HG03045 (cell line): ENCODE results near the gene NMNAT2.

Experiments used
- ATAC-seq: cut with Tn5 transposase; IDR thresholded peaks from one replicate; pipeline ENCODE4 v1.9.1; 2021; ENCODE audit warnings: mild to moderate bottlenecking, moderate library complexity; ENCODE audit not compliant: unreplicated experiment

Gene NMNAT2

GRCh38 chr1:183218971-183219615 lies 199.1 kb downstream of the NMNAT2 start:
- ATAC-seq, result no peak

GRCh38 chr1:183218027-183218618 lies 200.1 kb downstream of the NMNAT2 start:
- ATAC-seq, result no peak

DNA sequence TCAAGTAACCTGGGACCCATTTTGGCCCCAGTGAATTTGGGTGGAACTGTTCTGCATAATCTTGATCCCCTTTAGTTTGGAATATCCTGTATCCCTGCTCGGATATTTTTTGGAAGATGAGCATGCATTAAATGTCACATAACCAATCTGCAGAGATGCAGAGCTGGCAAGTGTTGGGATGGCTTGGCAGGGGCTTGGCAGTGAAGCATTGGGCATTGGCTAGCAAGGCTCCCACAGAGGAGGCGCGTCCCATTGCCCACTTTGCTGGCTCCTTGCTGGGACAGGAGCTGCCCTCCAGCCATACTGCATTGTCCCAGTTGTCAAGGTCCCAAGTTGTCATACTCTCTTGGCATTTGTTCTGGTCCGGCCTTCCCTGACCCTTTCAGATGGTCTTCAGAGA lies 202.2 kb downstream of the NMNAT2 start:
- no peak for ATAC-seq

DNA sequence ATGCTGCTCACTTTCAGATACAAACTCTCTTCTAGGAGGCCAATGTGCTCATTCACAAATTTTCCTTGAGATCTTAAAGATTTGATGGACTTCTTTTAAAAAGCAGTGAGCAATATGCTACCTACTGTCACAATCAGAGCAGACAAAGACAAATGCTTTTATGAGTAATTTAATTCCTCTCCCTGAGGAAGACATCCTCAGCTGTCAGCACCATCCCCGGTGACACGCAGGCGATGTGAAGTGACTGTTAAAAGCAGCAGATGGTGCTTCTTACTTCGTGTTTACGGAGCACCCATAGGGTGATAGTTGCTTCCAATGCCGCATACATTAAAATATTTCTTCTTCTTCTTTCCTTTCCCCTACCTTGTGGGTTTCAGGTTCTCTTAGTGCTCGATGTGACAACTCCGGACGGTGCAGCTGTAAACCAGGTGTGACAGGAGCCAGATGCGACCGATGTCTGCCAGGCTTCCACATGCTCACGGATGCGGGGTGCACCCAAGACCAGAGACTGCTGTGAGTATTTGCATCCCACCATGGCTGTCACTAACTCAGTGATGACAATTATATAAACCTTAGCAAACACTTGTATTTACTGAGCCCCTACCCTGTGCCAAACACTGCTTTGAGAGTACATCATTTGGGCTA lies 203.0 kb downstream of the NMNAT2 start:
- no peak for ATAC-seq

DNA sequence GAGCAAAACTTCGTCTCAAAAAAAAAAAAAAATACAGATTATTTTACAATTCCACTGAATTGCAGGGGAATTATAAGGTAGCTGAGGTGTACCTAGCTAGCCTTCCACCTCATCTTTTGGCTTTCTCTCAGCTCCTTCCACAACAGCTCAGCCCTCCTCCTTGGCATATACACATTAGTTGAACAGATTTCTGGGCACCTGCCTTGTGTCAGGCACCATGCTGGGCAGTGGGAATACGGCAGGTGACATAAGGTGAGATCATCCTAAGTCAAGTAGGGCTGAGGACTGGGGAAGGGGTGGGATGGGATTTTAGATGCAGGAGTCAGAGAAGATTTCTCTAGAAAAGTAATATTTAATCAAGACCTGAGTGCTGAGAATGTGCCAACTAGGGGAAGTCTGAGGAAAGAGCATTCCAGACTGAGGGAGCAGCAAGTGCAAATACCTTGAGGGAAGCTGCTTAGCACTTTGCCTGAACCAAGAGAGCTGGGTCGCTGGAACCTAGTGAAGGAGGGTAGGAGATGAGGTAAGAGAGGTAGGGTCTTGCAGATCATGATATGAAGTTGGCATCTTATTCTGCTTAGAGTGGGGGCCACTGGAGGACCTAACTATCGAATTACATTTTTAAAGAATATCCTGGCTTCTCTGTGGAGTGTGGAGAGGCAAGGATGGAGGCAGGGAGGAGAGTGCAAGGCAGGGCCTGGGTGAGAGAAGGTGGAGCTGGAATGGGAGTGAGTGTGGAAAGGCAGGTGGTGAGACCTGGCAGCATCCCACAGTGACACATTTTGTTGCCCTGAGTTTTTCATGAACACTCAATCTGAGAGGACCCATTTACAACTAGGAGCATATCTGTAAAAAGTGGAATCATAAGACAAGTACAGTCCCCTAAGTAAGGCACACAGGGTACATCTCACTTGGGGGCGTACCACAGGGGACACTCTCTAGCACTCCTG lies 203.9 kb downstream of the NMNAT2 start:
- no peak for ATAC-seq

DNA sequence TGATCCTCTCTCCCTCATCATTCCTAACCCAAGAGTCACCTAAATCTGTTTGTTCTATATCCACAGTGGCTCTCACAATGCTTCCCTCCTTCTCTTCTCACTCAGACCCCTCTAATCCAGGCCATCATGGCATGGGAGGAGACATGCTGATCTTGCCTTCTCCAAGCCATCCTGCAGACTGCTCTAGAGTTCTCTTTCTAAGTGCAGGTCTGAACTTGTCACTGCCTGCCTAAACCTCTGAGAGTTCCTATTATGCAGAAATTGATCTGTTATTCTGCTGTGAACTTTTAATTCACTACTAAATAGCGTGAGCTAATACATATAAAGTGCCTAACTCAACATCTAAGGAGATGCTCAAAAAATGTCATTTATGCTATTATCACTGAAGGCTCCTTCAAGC lies 205.3 kb downstream of the NMNAT2 start:
- ATAC-seq, result no peak

DNA sequence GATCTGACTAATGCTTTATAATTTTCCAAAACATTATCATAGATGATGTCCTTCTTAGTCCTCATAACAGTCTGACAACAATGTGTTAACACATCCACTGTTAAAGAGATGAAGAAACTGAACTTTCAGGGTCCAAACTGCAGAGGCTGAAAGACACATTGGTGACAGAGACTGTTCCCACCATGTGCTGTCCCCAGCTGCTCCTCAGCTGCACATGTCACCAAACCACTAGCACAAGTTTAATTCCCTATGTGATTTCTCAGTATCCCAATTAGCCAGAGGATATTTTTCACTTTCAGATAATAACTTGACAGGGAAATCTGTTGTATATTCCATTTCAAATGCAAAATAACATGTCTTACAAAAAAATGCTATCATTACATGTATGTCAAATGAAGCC lies 207.5 kb downstream of the NMNAT2 start:
- ATAC-seq, result no peak

GRCh38 chr1:183209533-183210158 lies 208.5 kb downstream of the NMNAT2 start:
- ATAC-seq, result no peak

DNA sequence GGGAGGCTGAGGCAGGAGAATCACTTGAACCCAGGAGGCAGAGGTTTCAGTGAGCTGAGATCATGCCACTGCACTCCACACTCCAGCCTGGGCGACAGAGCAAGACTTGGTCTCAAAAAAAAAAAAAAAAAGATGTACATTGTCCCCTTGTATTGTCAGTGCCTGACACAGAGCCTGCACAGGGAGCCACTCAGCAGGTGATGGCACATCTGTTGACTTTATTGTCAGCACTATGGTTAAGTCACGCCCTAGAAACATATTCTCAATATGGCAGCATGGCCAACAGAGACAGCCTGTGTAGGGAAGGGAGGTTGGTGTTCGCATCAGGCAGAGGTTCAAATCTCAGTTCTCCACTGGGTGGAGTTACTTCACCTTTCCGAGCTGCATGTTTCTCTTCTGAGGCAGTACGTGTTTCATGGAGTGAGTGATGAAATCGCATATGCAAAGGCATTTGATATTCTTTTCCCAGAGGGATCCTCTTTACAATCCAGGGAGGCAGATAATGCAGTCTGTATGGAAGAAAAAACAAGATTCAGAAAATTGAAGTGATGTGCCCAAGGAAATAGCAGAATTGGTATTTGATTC lies 211.6 kb downstream of the NMNAT2 start:
- no peak for ATAC-seq

- ATAC-seq, result no peak
Observed at GRCh38 chr1:183205196-183205781, 212.9 kb downstream of the NMNAT2 start.

DNA sequence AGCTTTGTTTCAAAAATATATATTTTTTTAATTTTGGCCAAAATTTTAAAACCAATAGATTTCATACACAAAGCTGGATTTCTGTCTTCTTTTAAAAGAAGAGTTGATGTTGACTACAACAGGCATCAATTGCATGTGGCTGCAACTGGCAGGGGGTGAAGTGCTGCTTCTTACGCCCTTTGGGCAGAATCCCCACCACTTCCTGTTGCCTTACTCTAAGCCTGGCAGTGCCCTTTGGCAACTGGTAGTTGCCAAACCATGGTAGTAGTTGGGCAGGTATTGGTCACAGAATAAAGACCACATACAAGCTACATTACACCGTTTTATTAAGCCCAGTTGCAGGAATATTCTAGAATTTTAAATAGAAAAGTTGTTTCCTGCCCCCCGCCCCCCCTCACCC lies 215.1 kb downstream of the NMNAT2 start:
- ATAC-seq, result no peak

- no peak for ATAC-seq
Observed at GRCh38 chr1:183200451-183200850, 217.7 kb downstream of the NMNAT2 start.

GRCh38 chr1:183199304-183199703 lies 218.9 kb downstream of the NMNAT2 start:
- ATAC-seq, result no peak

DNA sequence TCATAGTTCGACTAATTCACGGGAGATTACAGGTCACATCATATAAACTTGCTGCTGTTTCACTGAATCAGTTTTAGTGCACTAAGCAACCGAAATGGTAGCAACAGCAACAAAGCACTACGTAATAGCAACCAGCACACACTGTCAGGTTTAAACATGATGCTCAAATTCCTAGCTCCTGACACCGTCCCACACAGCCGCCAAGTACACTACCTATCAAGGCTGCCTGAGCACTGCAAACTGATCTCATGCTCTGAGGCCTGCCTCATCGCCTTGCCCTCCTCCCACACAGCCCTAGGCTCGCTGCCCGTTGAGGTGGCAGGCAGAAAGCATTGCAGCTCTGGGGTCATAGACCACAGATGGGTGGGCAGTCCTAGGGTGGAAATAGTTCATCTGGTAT lies 219.7 kb downstream of the NMNAT2 start:
- no peak for ATAC-seq
